Measurements from ENCODE around the gene VSIG10L2. TPM values are rescaled to one million over a fixed set of nuclear protein-coding genes. Genes with fewer than 3 reads are reported as not detected.

The VSIG10L2 gene
- total RNA-seq, 1 experiment from 2014 or later = not detected

DNA sequence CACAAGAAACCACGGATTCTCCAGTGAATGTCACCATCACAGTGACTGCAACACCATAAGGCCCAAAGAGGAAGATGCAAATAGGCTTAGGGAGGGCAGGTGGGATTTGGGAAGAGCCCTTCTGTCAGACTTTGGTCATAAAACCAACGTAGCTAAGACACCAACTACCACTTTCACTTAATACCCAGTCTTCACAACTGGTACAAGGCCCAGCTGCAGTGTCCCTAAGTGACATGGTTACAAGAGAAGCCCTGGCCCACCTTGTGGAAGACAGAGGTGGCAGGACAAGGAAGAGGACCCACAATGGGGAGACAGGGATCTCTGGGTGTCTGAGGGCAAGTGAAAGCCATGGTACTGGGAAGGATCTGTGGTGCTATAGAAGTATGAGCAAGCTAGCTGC lies 10.0 kb downstream of the VSIG10L2 start:
- no peak for DNase-seq
- POLR2A ChIA-PET = interaction anchor here (0.7 kb wide), 1 partner anchor 107 kb away, joined by 3 read pairs; the partner anchor contains the start of gene CDON
- Mint-ChIP-seq H3K4me1 (ENCODE audit: low read depth, unreplicated experiment) (no peaks in the 10 kb centered on the region), H3K4me3 (ENCODE audit: unreplicated experiment) (no peak overlapping the region), H3K36me3 (ENCODE audit: insufficient read depth, unreplicated experiment) (no peaks in the 10 kb centered on the region), H3K27me3 (ENCODE audit: insufficient read depth, unreplicated experiment) (peaks cover 4% of the 10 kb centered on the region), H3K27ac (ENCODE audit: unreplicated experiment) (no peak overlapping the region), H3K9me3 (ENCODE audit: unreplicated experiment) (no peaks in the 10 kb centered on the region)
- intact Hi-C loops (cut with micrococcal nuclease; ENCODE audit: unreplicated experiment) = no loop called here
- TF ChIP-seq CTCF (IDR thresholded peaks at IDR 0.05; ENCODE audit: insufficient read depth in 1 of 2, low read depth in 1 of 2, low read length in 1 of 2, severe bottlenecking in 1 of 2, unreplicated experiment in 1 of 2) = no peak
- no TSS peak for BruUV-seq (replicated peaks)
- CTCF ChIA-PET = interaction anchor here (0.6 kb wide), 1 partner anchor 16 kb away, joined by 3 read pairs; no protein-coding TSS in a partner anchor
- H3K36me3 ChIP-seq (ENCODE audit: control insufficient read depth, insufficient read depth, low read length) = no peaks in the 10 kb centered on the region
- no peaks in the 10 kb centered on the region for H3K27me3 ChIP-seq (replicated peaks; ENCODE audit: control insufficient read depth, insufficient read depth, low read length)
- H3K4me1 ChIP-seq = no peaks in the 10 kb centered on the region
- H3K4me3 ChIP-seq (ENCODE audit: low read depth, low read length) = no peak overlapping the region
- no peaks in the 10 kb centered on the region for H3K9me3 ChIP-seq

- intact Hi-C loops (cut with micrococcal nuclease; ENCODE audit: unreplicated experiment) = no loop called here
- H3K27me3 ChIP-seq (replicated peaks; ENCODE audit: control insufficient read depth, insufficient read depth, low read length) = no peaks in the 10 kb centered on the region
- ChIA-PET CTCF (interaction anchor here (0.6 kb wide), 1 partner anchor 17 kb away, joined by 3 read pairs; no protein-coding TSS in a partner anchor), POLR2A (no interaction called here)
- Mint-ChIP-seq H3K4me1 (ENCODE audit: low read depth, unreplicated experiment) (no peaks in the 10 kb centered on the region), H3K9me3 (ENCODE audit: unreplicated experiment) (no peaks in the 10 kb centered on the region), H3K27me3 (ENCODE audit: insufficient read depth, unreplicated experiment) (no peaks in the 10 kb centered on the region), H3K36me3 (ENCODE audit: insufficient read depth, unreplicated experiment) (no peaks in the 10 kb centered on the region), H3K27ac (ENCODE audit: unreplicated experiment) (no peak overlapping the region), H3K4me3 (ENCODE audit: unreplicated experiment) (no peak overlapping the region)
- H3K9me3 ChIP-seq = no peaks in the 10 kb centered on the region
- H3K4me1 ChIP-seq = no peaks in the 10 kb centered on the region
- no peaks in the 10 kb centered on the region for H3K36me3 ChIP-seq (ENCODE audit: control insufficient read depth, insufficient read depth, low read length)
- no peak overlapping the region for H3K4me3 ChIP-seq (ENCODE audit: low read depth, low read length)
- no peak for DNase-seq
- no TSS peak for BruUV-seq (replicated peaks)
- TF ChIP-seq CTCF (IDR thresholded peaks at IDR 0.05; ENCODE audit: insufficient read depth in 1 of 2, low read depth in 1 of 2, low read length in 1 of 2, severe bottlenecking in 1 of 2, unreplicated experiment in 1 of 2) = no peak
Measured at GRCh38 chr11:125956391-125957134, 10.7 kb downstream of the VSIG10L2 start.

DNA sequence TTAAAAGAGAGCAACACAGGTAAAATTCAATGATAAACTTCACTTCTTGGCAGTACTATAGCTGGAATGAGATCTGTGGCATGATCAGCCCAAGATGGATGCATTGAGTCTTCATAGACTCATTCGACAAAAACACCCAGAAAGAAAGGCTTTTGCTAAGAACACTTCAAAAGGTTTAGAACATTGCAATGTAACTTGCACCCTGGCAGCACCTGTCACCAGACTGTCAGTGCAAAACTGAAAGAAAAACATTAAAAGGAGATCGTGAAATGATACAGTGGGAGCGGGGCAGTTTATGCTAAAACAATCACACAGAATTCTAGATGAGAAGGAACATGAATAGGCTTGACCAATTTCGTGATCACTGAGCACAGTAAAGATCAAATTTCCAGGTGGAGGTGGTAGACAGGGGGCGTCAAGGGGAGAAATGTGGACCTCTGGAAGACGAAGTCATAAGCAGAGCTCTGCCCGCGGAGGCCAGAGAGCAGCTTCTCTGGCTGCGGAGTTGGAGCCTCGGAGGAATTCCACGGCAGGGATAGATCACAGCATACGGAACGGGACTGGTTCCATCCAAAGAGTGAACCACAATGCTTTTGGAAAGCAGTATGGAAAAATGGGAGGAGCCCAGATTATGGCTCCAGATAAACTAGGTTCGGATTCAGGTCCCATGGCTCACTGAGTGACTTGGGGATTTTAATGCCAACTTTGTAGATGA lies 11.9 kb downstream of the VSIG10L2 start:
- Mint-ChIP-seq H3K36me3 (ENCODE audit: insufficient read depth, unreplicated experiment) (no peaks in the 10 kb centered on the region), H3K4me3 (ENCODE audit: unreplicated experiment) (no peak overlapping the region), H3K4me1 (ENCODE audit: low read depth, unreplicated experiment) (no peaks in the 10 kb centered on the region), H3K9me3 (ENCODE audit: unreplicated experiment) (peaks cover 8% of the 10 kb centered on the region), H3K27ac (ENCODE audit: unreplicated experiment) (no peak overlapping the region), H3K27me3 (ENCODE audit: insufficient read depth, unreplicated experiment) (no peaks in the 10 kb centered on the region)
- BruUV-seq (replicated peaks) = no TSS peak
- Histone ChIP-seq H3K4me3 (ENCODE audit: low read depth, low read length) (no peak overlapping the region), H3K9me3 (peaks cover 4% of the 10 kb centered on the region), H3K27me3 (replicated peaks; ENCODE audit: control insufficient read depth, insufficient read depth, low read length) (no peaks in the 10 kb centered on the region), H3K4me1 (no peaks in the 10 kb centered on the region), H3K36me3 (ENCODE audit: control insufficient read depth, insufficient read depth, low read length) (no peaks in the 10 kb centered on the region)
- intact Hi-C loops (cut with micrococcal nuclease; ENCODE audit: unreplicated experiment) = no loop called here
- ChIA-PET CTCF (no interaction called here), POLR2A (no interaction called here)
- no peak for DNase-seq
- no peak for TF ChIP-seq CTCF (IDR thresholded peaks at IDR 0.05; ENCODE audit: insufficient read depth in 1 of 2, low read depth in 1 of 2, low read length in 1 of 2, severe bottlenecking in 1 of 2, unreplicated experiment in 1 of 2)

Data from Caco-2 (cell line).